ENCODE measurements around the gene PXK.

GRCh38 chr3:58356054-58356453, 23.4 kb downstream of the PXK start:
- TF ChIP-seq, protein P1, sequence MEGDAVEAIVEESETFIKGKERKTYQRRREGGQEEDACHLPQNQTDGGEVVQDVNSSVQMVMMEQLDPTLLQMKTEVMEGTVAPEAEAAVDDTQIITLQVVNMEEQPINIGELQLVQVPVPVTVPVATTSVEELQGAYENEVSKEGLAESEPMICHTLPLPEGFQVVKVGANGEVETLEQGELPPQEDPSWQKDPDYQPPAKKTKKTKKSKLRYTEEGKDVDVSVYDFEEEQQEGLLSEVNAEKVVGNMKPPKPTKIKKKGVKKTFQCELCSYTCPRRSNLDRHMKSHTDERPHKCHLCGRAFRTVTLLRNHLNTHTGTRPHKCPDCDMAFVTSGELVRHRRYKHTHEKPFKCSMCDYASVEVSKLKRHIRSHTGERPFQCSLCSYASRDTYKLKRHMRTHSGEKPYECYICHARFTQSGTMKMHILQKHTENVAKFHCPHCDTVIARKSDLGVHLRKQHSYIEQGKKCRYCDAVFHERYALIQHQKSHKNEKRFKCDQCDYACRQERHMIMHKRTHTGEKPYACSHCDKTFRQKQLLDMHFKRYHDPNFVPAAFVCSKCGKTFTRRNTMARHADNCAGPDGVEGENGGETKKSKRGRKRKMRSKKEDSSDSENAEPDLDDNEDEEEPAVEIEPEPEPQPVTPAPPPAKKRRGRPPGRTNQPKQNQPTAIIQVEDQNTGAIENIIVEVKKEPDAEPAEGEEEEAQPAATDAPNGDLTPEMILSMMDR (IDR thresholded peaks at IDR 0.05; ENCODE audit: low read depth, low read length) = no peak
- TF ChIP-seq POLR2A (IDR thresholded peaks at IDR 0.05; ENCODE audit: extremely low read depth, insufficient read length) = no peak
- TF ChIP-seq, protein P2, sequence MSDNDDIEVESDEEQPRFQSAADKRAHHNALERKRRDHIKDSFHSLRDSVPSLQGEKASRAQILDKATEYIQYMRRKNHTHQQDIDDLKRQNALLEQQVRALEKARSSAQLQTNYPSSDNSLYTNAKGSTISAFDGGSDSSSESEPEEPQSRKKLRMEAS (IDR thresholded peaks at IDR 0.05; ENCODE audit: low read depth, low read length) = peak; percentile 86
